Right atrium auricular region (tissue), 2 donors: ENCODE results near the gene TLR9. TPM values are rescaled to one million over a fixed set of nuclear protein-coding genes. Genes with fewer than 3 reads are reported as not detected.

Experiments
- DNase-seq: peaks from one replicate; pipeline ENCODE4 v3.0.0-alpha.2; 2019; ENCODE audit warnings: low spot score
- H3K27ac ChIP-seq, 2 donors: fragments of 200-600 bp; sonication (generic); 1 replicate in 1 of 2; 2 replicates in 1 of 2; pipeline ENCODE4 v1.5.1; 2016 to 2019
- H3K27me3 ChIP-seq, 2 donors: fragments of 200-600 bp; sonication (generic); one replicate each; pipeline versions ENCODE4 v1.5.1 to v1.6.0; 2017 to 2019
- H3K36me3 ChIP-seq: fragments of 200-600 bp; sonication (generic); one replicate; pipeline ENCODE4 v1.5.1; 2016
- H3K4me1 ChIP-seq, 2 donors: fragments of 200-600 bp; sonication (generic); one replicate each; pipeline versions ENCODE4 v1.5.1 to v1.6.0; 2017 to 2019
- H3K4me3 ChIP-seq, 2 donors: fragments of 200-600 bp; sonication (generic); 1 replicate in 1 of 2; 2 replicates in 1 of 2; pipeline ENCODE4 v1.5.1; 2017 to 2019; ENCODE audit warnings: mild to moderate bottlenecking in 1 of 2, moderate library complexity in 1 of 2
- H3K9me3 ChIP-seq, 2 donors: fragments of 200-600 bp; sonication (generic); one replicate each; pipeline ENCODE4 v1.5.1; 2019
- CTCF ChIP-seq, 2 donors: fragments of 200-600 bp; sonication (generic); IDR thresholded peaks; one replicate each; pipeline ENCODE4 v1.5.1; 2019; ENCODE audit warnings: antibody characterized with exemption in 2 of 2
- total RNA-seq, 2 donors: library from RNA; depleted of rRNA; stranded (reverse); fragments of >200 nt; gene quantifications; one replicate each; pipeline ENCODE4 v1.1.0, GENCODE V29; 2016

TLR9 gene
- total RNA-seq, 2 donors from 2014 or later: not detected

DNA sequence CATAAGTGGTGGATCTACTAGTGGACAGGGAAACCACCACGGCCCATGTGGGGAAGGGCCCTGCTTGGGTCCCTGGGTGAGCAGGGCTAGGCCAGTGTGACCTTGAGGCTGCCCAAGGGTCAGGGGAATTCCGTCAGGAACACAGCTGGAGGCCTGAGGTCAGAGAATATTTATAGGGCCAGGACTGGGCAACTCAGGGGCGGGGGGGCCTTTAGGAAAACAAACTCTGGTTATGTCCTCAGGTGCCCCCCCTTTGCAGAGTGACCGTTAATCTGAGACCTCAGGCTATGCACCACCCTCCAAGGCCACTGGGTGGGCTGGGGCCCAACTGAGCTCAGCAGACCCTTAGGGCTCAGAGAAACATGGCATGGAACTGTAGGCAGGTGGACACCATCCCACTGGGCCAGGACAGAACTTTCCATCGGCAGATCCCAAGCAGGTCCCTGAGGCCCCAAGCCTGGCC lies 11.0 kb upstream of the TLR9 start:
- Histone ChIP-seq H3K4me3 (no peak overlapping the region), H3K36me3 (peaks cover 10% of the 10 kb centered on the region), H3K9me3 (no peaks in the 10 kb centered on the region), H3K27ac (peak overlapping the region; percentile 93 to 95), H3K27me3 (no peaks in the 10 kb centered on the region), H3K4me1 (peaks cover 0 to 79% of the 10 kb centered on the region in 2 donors)
- DNase-seq: no peak
- TF ChIP-seq CTCF (IDR thresholded peaks at IDR 0.05): no peak

DNA sequence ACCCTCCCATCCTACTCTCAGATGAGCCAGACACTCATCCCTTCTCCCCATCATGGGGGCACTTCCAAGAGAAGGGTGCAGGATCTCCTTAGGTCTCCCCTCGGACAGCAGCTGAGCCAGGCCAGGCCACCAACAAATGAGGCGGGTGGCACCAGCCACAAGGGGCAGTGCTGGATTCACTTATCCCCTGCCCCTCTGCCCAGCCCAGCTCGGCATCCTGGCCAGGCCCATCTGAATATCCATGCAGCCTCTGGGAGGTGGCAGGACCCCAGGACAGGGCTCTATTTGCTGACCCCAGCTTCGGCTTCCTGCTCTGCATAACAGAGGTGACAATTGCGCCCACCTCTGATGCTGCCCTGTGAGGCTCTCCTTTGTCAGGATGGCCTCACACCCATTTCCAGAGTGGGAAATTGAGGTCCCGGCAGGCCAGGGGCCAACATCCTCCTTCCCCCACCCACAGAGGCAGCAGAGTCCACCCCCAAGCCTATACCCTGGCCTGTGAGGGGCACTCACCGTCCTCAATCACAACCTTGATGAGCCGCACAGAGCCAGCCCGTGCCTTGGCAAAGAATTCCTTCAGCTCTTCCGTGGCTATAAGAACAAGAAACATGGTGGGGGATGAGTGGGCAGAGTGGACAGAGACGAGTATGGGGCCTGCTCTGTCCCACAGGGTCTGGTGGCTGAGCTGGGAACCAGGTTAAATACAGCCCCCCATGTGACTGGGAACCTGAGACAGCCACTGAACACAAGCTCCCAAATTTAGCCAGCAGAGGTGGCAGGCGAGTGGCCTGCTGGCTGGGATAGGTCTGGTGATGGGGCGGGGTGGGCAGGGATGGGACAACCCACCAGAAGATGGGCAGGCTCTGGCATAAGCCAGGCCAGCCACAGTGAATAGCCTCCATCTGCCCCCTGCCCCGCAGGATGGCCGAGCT lies 9.3 kb upstream of the TLR9 start:
- Histone ChIP-seq H3K4me1 (peaks cover 0 to 70% of the 10 kb centered on the region in 2 donors), H3K27ac (peak overlapping the region; percentile 93 to 95)
- TF ChIP-seq CTCF (IDR thresholded peaks at IDR 0.05): no peak

GRCh38 chr3:52233968-52234367 lies 8.5 kb upstream of the TLR9 start:
- Histone ChIP-seq H3K9me3 (no peaks in the 10 kb centered on the region), H3K4me1 (peaks cover 0 to 69% of the 10 kb centered on the region in 2 donors), H3K27ac (peak overlapping the region; percentile 93 to 95), H3K4me3 (peak overlapping the region in 1 of 2 donors; percentile 26), H3K27me3 (no peaks in the 10 kb centered on the region), H3K36me3 (peaks cover 35% of the 10 kb centered on the region)
- TF ChIP-seq CTCF (IDR thresholded peaks at IDR 0.05): no peak
- DNase-seq: no peak

More for the DNA sequence above, 9.3 kb upstream of the TLR9 start:
- H3K36me3 ChIP-seq: peaks cover 27% of the 10 kb centered on the region
- H3K4me3 ChIP-seq: peak overlapping the region in 1 of 2 donors; percentile 26
- no peaks in the 10 kb centered on the region for H3K27me3 ChIP-seq
- no peaks in the 10 kb centered on the region for H3K9me3 ChIP-seq
- DNase-seq: no peak

GRCh38 chr3:52233108-52233591 lies 7.7 kb upstream of the TLR9 start:
- Histone ChIP-seq H3K4me1 (peaks cover 0 to 63% of the 10 kb centered on the region in 2 donors), H3K27ac (peak overlapping the region; percentile 93 to 95), H3K27me3 (no peaks in the 10 kb centered on the region), H3K9me3 (no peaks in the 10 kb centered on the region), H3K36me3 (peaks cover 44% of the 10 kb centered on the region), H3K4me3 (no peak overlapping the region)
- DNase-seq: no peak
- TF ChIP-seq CTCF (IDR thresholded peaks at IDR 0.05): no peak

DNA sequence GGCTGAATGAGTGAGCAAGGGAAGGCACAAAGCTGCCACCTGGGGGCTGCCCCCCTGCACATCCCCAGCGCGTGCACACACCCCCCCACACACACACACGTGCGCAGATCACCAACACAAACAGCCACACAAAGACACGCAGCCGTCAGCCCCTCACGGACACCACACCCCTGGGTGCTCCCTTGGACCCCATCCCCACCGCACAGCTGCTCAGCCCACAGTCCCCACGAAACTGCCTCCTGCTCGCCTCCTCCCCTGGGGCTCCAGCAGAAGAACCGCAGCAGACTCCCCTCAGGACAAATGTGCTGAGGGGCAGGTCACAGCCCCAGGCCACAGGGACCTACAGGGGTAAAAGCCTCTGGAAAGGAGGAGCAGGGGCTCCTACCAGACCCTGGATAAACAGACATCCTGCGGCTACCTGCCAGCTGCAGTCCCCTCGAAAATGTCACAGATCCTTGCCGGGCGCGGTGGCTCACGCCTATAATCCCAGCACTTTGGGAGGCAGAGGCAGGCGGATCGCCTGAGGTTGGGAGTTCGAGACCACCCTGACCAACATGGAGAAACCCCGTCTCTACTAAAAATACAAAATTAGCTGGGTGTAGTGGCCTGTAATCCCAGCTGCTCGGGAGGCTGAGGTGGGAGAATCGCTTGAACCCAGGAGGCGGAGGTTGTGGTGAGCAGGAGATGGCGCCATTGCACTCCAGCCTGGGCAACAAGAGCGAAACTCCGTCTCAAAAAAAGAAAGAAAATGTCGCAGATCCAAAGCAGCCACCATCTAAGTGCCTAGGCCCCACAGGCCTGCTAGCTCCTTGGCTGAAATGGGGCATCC lies 7.0 kb upstream of the TLR9 start:
- Histone ChIP-seq H3K36me3 (peaks cover 48% of the 10 kb centered on the region), H3K9me3 (no peaks in the 10 kb centered on the region), H3K27me3 (no peaks in the 10 kb centered on the region), H3K4me3 (no peak overlapping the region), H3K27ac (peak overlapping the region in 1 of 2 donors; percentile 93), H3K4me1 (peaks cover 0 to 57% of the 10 kb centered on the region in 2 donors)
- DNase-seq: no peak
- TF ChIP-seq CTCF (IDR thresholded peaks at IDR 0.05): no peak
